ENCODE measurements around the gene SLC25A6. TPM values are rescaled to one million over a fixed set of nuclear protein-coding genes. Genes with fewer than 3 reads are reported as not detected.

Gene SLC25A6
- total and polyA plus RNA-seq, 10 of the 15 experiments (the other 5 are each of a cell fraction or from before 2014, with no cell fraction given): 61.9 to 642 (median 322) TPM

DNA sequence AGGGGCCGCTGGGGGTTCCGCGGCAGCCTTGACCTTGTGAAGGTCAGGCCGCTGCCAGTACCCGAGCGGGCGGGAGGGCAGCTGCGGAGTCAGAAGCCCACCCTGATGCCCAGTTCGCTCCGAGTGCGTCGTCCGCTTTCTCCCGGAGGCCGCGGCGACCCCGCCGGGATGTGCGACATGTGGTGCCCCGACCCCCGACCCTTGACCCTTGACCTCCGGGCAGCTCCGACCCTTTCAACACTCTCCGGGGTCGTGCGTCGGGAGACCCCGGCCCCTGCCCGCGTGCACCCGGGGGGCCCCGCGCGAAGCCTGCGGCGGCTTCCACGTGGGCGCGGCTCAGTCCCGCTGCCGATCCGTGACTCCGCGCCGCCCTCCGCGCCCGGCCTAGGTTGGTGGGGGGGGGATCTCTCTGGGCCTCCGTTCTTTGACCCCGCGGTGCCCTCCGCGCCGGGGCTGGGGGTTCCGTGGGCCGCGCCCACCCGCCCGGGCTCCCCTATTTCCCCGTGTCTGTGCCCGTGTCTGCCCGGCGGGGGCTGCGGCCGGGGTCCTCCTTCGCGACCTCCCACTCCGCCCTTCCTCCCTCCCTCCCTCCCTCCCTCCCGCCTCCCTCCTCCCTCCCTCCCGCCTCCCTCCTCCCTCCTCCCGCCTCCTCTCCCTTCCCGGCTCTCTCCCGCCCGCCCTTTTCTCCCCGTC, 609 bp upstream of the SLC25A6 start:
- Histone ChIP-seq H3K9me3 (replicated peaks; ENCODE audit: control insufficient read depth, insufficient read depth, low read length) (no peaks in the 10 kb centered on the region), H3K4me2 (ENCODE audit: control insufficient read depth, insufficient read depth) (peak overlapping the region; percentile 87), H3K4me1 (ENCODE audit: control insufficient read depth, insufficient read depth, low read length) (peaks cover 10% of the 10 kb centered on the region), H4K20me1 (ENCODE audit: control insufficient read depth, insufficient read depth) (peaks cover 19% of the 10 kb centered on the region; the same call in 1 of the 2 replicates), H3K79me2 (ENCODE audit: control insufficient read depth, insufficient read depth, low read length) (peaks cover 75% of the 10 kb centered on the region), H3K27me3 (replicated peaks in 1 of 2; ENCODE audit: control insufficient read depth in 2 of 2, insufficient read depth in 2 of 2, low read length in 1 of 2) (no peaks in the 10 kb centered on the region), H3K4me3 (peak overlapping the region; percentile 77), H2AFZ (ENCODE audit: control insufficient read depth, low read depth, low read length) (peak overlapping the region; percentile 28), H3K9ac (ENCODE audit: control insufficient read depth, insufficient read depth, low read length) (peak overlapping the region; percentile 99), H3K36me3 (ENCODE audit: control insufficient read depth in 2 of 2, insufficient read depth in 2 of 2, low read length in 1 of 2) (peaks cover 22 to 26% of the 10 kb centered on the region in 2 experiments; a peak in 3 of 4 replicates), H3K27ac (ENCODE audit: control insufficient read depth, insufficient read depth) (peak overlapping the region; percentile 99)
- ChIA-PET SMC1A (ENCODE audit: uncharacterized antibody, unreplicated experiment) (no interaction called here), POLR2A (no interaction called here), RAD21 (ENCODE audit: unreplicated experiment) (no interaction called here), CTCF (no interaction called here)
- no TSS peak for BruUV-seq (replicated peaks)
- DNase-seq (ENCODE audit: low read depth, low spot score) (no peak), ATAC-seq (peak; percentile 56), FAIRE-seq (no peak)
- under 1% methylated on average over 58 of the region's 76 CpGs for WGBS (ENCODE audit: insufficient coverage, insufficient replicate concordance, low lambda C conversion rate, missing lambda C conversion rate)
- in situ Hi-C loops (cut with MboI) (no loop called here), intact Hi-C loops (cut with micrococcal nuclease; ENCODE audit: unreplicated experiment) (loop anchor here (1.0 to 2.0 kb wide), 3 partner anchors 60 to 146 kb away; partner anchors contain the start of gene ASMTL)
- TF ChIP-seq SMAD1 (IDR thresholded peaks at IDR 0.05; ENCODE audit: low read depth, partially characterized antibody): no peak
- no peak for TF ChIP-seq ZBTB11 (CRISPR knock-in tag; IDR thresholded peaks at IDR 0.05)
- TF ChIP-seq ASH2L (IDR thresholded peaks at IDR 0.05; ENCODE audit: borderline replicate concordance, low read depth): no peak
- TF ChIP-seq POLR2A (IDR thresholded peaks at IDR 0.05; ENCODE audit: low read depth, low read length): peak; percentile 82
- TF ChIP-seq NFXL1 (IDR thresholded peaks at IDR 0.05; ENCODE audit: borderline replicate concordance): peak; percentile 94
- no peak for TF ChIP-seq SUPT20H (IDR thresholded peaks at IDR 0.05; ENCODE audit: borderline replicate concordance, control insufficient read depth, low read depth, low read length)
- TF ChIP-seq ZNF24 (IDR thresholded peaks at IDR 0.05): peak; percentile 42; the same call in 1 of the 2 replicates
- TF ChIP-seq ZNF217 (IDR thresholded peaks at IDR 0.05): peak; percentile 42; the same call in 1 of the 2 replicates
- TF ChIP-seq EZH2 (IDR thresholded peaks at IDR 0.05; ENCODE audit: borderline replicate concordance, control insufficient read depth, low read depth, low read length): no peak
- TF ChIP-seq CREM (IDR thresholded peaks at IDR 0.05; ENCODE audit: low read depth): peak; percentile 50; the same call in 1 of the 2 replicates
- 0 out of 2 replicates have a peak, but pooled peaks have one; percentile 68 for TF ChIP-seq TARDBP (IDR thresholded peaks at IDR 0.05; ENCODE audit: borderline replicate concordance)
- 0 out of 2 replicates have a peak, but pooled peaks have one; percentile 5 for TF ChIP-seq TCF3 (IDR thresholded peaks at IDR 0.05; ENCODE audit: borderline replicate concordance, insufficient read depth, low read depth, low read length)
- no peak for TF ChIP-seq BCL3 (IDR thresholded peaks at IDR 0.05; ENCODE audit: borderline replicate concordance, insufficient read depth, low read depth, low read length, poor library complexity, severe bottlenecking)
- no peak for TF ChIP-seq EP300 (IDR thresholded peaks at IDR 0.05; ENCODE audit: borderline replicate concordance in 1 of 2, control insufficient read depth in 1 of 2, low read depth in 2 of 2, low read length in 2 of 2)
- no peak for TF ChIP-seq EED (IDR thresholded peaks at IDR 0.05; ENCODE audit: low read depth)
- no peak for TF ChIP-seq E2F8 (IDR thresholded peaks at IDR 0.05; ENCODE audit: low read depth, partially characterized antibody)
